ENCODE measurements around the gene AADAC. TPM values are rescaled to one million over a fixed set of nuclear protein-coding genes. Genes with fewer than 3 reads are reported as not detected.
"Not testable (repeated sequence)": the region's sequence is repeated elsewhere in the genome, so short reads cannot be mapped to it uniquely, and the experiment has no call there.

AADAC gene
- under 1 TPM; 0.11 to 0.18 (median 0.13) TPM for total RNA-seq

GRCh38 chr3:151813799-151814198 is at the start of gene AADAC:
Gene AADAC, plus strand, starts transcription at chr3:151814116. Its CDS starts 47 bp downstream, at chr3:151814163.
- no peak for ATAC-seq
- H3K9me3 Mint-ChIP-seq, result peaks cover 1% of the 10 kb centered on the region
- H3K4me3 Mint-ChIP-seq, result no peak within 1 kb of the TSS
- no peak for DNase-seq
- H3K27me3 Mint-ChIP-seq (ENCODE audit: low read depth), result peaks cover 8% of the 10 kb centered on the region
- H3K4me1 Mint-ChIP-seq (ENCODE audit: low read depth), result no peaks in the 10 kb centered on the region
- no peaks in the 10 kb centered on the region for H3K36me3 Mint-ChIP-seq (ENCODE audit: insufficient read depth)

GRCh38 chr3:151764699-151765098 is 49.2 kb upstream of the AADAC start:
- not testable (repeated sequence) for H3K9me3 Mint-ChIP-seq; DNase-seq; H3K4me1 Mint-ChIP-seq (ENCODE audit: low read depth); H3K4me3 Mint-ChIP-seq; H3K27me3 Mint-ChIP-seq (ENCODE audit: low read depth); ATAC-seq; H3K36me3 Mint-ChIP-seq (ENCODE audit: insufficient read depth)

DNA sequence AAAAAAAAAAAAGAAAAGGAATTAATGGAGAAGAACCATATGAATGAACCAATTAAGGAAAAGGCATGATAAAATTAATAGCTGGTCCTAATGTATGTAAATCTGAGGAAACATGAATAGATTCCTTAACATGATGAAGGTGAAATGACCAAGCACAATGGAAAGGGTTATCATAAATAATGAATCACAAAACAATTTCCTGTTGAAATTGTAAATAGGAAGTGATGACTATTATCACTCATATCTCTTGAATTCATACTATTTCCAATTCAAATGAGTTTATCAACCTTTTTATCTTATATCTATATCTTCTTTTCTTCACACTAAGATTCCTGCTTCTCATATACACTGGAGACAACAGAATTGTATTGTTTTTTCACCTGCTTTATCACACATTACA is 48.2 kb upstream of the AADAC start:
- H3K27me3 Mint-ChIP-seq (ENCODE audit: low read depth), result no peaks in the 10 kb centered on the region
- no peak for ATAC-seq
- H3K4me3 Mint-ChIP-seq, result no peak overlapping the region
- H3K4me1 Mint-ChIP-seq (ENCODE audit: low read depth), result no peaks in the 10 kb centered on the region
- H3K9me3 Mint-ChIP-seq, result no peaks in the 10 kb centered on the region
- DNase-seq, result no peak
- no peaks in the 10 kb centered on the region for H3K36me3 Mint-ChIP-seq (ENCODE audit: insufficient read depth)

DNA sequence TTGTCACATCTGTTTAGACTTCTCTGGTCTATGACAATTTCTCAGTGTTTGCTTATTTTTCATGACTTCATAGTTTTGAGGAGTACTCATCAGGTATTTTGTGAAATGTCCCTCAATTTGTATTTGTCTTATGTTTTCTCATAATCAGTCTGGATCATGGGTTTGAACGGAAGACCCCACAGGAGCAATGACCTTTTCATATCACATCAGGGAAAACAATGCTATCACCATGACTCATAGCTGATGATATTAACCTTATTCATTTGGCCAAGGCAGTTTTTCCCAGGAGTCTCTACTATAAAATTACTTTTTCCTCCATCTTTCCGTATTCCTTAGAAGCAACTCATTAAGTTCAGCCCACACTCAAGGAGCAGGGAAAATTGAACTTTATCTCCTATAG is 47.5 kb upstream of the AADAC start:
- no peak for ATAC-seq
- H3K4me1 Mint-ChIP-seq (ENCODE audit: low read depth), result no peaks in the 10 kb centered on the region
- H3K9me3 Mint-ChIP-seq, result no peaks in the 10 kb centered on the region

DNA sequence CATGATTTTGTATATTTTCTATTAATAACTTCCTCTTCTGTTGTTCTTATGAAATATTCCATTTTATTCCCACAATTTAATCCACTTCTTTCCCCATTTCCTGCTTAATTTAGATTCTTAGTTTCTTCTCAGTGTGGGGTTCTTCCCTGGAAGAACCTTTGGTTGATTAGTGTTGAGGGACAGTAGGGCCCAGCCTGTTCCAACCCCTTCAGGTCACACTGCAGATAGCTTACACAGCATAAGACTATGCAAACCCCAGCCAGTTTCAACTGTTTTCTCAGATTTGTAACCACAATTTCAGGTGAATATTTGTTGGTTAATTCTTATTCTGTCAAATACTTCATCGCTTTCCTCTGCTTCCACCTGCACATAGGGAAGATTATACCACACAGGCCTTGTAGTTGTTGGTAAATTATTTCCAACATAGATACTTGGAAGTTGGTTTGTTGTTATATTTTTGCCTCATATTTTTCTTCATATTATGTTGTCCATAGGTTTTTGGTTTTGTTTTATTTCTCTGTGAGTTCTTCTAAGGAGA is 45.5 kb upstream of the AADAC start:
- no peaks in the 10 kb centered on the region for H3K36me3 Mint-ChIP-seq (ENCODE audit: insufficient read depth)
- no peak overlapping the region for H3K4me3 Mint-ChIP-seq
- ATAC-seq (no peak), DNase-seq (no peak)
- no peaks in the 10 kb centered on the region for H3K9me3 Mint-ChIP-seq
- no peaks in the 10 kb centered on the region for H3K4me1 Mint-ChIP-seq (ENCODE audit: low read depth)
- no peaks in the 10 kb centered on the region for H3K27me3 Mint-ChIP-seq (ENCODE audit: low read depth)

More for the DNA sequence above, 47.5 kb upstream of the AADAC start:
- DNase-seq, result no peak
- no peaks in the 10 kb centered on the region for H3K27me3 Mint-ChIP-seq (ENCODE audit: low read depth)
- H3K4me3 Mint-ChIP-seq, result no peak overlapping the region
- no peaks in the 10 kb centered on the region for H3K36me3 Mint-ChIP-seq (ENCODE audit: insufficient read depth)

- no peaks in the 10 kb centered on the region for H3K4me1 Mint-ChIP-seq (ENCODE audit: low read depth)
- no peaks in the 10 kb centered on the region for H3K36me3 Mint-ChIP-seq (ENCODE audit: insufficient read depth)
Observed at GRCh38 chr3:151769175-151769574, 44.7 kb upstream of the AADAC start.

GRCh38 chr3:151770956-151771355 is 43.0 kb upstream of the AADAC start:
- no peaks in the 10 kb centered on the region for H3K4me1 Mint-ChIP-seq (ENCODE audit: low read depth)
- no peaks in the 10 kb centered on the region for H3K36me3 Mint-ChIP-seq (ENCODE audit: insufficient read depth)
- no peak for ATAC-seq
- H3K4me3 Mint-ChIP-seq, result no peak overlapping the region
- no peak for DNase-seq
- peaks cover 8% of the 10 kb centered on the region for H3K27me3 Mint-ChIP-seq (ENCODE audit: low read depth)
- no peaks in the 10 kb centered on the region for H3K9me3 Mint-ChIP-seq

More at GRCh38 chr3:151769175-151769574, 44.7 kb upstream of the AADAC start:
- Mint-ChIP-seq H3K4me3 (no peak overlapping the region), H3K9me3 (no peaks in the 10 kb centered on the region), H3K27me3 (ENCODE audit: low read depth) (peaks cover 4% of the 10 kb centered on the region)
- ATAC-seq (no peak), DNase-seq (no peak)

DNA sequence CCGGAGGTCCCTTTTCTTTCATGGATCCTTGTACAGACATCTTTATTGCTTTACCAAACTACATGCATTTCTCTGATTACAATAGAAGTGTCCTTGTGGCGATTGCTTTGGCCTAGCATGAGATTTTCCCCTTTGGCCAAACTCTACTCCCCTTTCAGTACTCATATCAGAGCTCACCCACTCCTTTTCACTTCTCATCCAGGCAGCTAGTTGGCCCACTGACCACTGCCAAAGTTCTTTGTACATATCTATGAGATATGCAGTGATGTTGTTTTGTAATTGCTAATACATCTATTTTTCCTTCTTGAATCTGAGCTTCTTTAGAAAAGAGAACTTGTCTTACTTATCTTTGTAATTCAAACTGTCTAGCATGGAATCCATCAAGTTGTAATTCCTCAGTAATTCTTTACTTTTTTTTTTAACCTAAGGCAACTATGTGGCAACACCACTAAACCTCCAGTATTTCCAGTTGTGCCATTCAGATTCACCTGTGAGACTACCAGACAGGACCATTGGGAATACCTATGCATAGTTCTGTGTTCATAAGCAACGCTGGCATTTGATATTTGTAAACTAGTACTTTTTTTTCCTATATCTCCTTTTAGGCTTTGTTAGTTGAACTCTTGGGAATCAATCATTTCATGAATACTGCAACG is 41.0 kb upstream of the AADAC start:
- ATAC-seq (no peak), DNase-seq (no peak)
- Mint-ChIP-seq H3K36me3 (ENCODE audit: insufficient read depth) (no peaks in the 10 kb centered on the region), H3K4me1 (ENCODE audit: low read depth) (no peaks in the 10 kb centered on the region), H3K4me3 (no peak overlapping the region), H3K9me3 (no peaks in the 10 kb centered on the region), H3K27me3 (ENCODE audit: low read depth) (peaks cover 8% of the 10 kb centered on the region)

DNA sequence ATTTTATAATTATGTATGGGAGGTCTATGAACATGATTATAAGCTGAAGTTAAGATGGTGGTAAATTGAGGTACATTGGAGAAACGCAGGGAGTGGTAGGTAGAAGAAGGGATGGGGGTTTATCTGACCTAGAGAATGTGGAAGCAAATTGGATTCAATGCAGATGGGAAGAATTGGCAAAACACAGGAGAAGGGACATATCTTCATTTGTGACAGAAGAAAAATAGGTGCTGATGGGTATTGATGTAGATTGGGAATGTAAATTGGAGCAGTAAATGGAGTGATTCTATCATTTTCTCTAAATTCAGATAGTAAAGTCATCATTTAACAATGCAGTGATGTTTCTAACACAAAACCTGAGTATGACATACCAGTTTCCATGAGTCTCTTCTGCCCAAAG is 39.7 kb upstream of the AADAC start:
- H3K4me3 Mint-ChIP-seq, result no peak overlapping the region
- ATAC-seq (no peak), DNase-seq (no peak)
- H3K9me3 Mint-ChIP-seq, result no peaks in the 10 kb centered on the region
- peaks cover 8% of the 10 kb centered on the region for H3K27me3 Mint-ChIP-seq (ENCODE audit: low read depth)
- no peaks in the 10 kb centered on the region for H3K36me3 Mint-ChIP-seq (ENCODE audit: insufficient read depth)
- no peaks in the 10 kb centered on the region for H3K4me1 Mint-ChIP-seq (ENCODE audit: low read depth)

- H3K4me1 Mint-ChIP-seq (ENCODE audit: low read depth), result no peaks in the 10 kb centered on the region
- no peaks in the 10 kb centered on the region for H3K9me3 Mint-ChIP-seq
- ATAC-seq (no peak), DNase-seq (no peak)
- peaks cover 8% of the 10 kb centered on the region for H3K27me3 Mint-ChIP-seq (ENCODE audit: low read depth)
- H3K4me3 Mint-ChIP-seq, result no peak overlapping the region
- no peaks in the 10 kb centered on the region for H3K36me3 Mint-ChIP-seq (ENCODE audit: insufficient read depth)
Observed at GRCh38 chr3:151774910-151775309, 39.0 kb upstream of the AADAC start.

- Mint-ChIP-seq H3K4me1 (ENCODE audit: low read depth) (no peaks in the 10 kb centered on the region), H3K4me3 (no peak overlapping the region), H3K27me3 (ENCODE audit: low read depth) (peaks cover 8% of the 10 kb centered on the region), H3K9me3 (no peaks in the 10 kb centered on the region), H3K36me3 (ENCODE audit: insufficient read depth) (no peaks in the 10 kb centered on the region)
- ATAC-seq (no peak), DNase-seq (no peak)
Observed at GRCh38 chr3:151775314-151776258, 38.3 kb upstream of the AADAC start.

GRCh38 chr3:151776259-151776740 is 37.6 kb upstream of the AADAC start:
- ATAC-seq (no peak), DNase-seq (no peak)
- H3K9me3 Mint-ChIP-seq, result no peaks in the 10 kb centered on the region
- no peaks in the 10 kb centered on the region for H3K4me1 Mint-ChIP-seq (ENCODE audit: low read depth)
- peaks cover 8% of the 10 kb centered on the region for H3K27me3 Mint-ChIP-seq (ENCODE audit: low read depth)
- H3K4me3 Mint-ChIP-seq, result no peak overlapping the region
- H3K36me3 Mint-ChIP-seq (ENCODE audit: insufficient read depth), result no peaks in the 10 kb centered on the region

GRCh38 chr3:151777880-151778279 is 36.0 kb upstream of the AADAC start:
- no peaks in the 10 kb centered on the region for H3K9me3 Mint-ChIP-seq
- DNase-seq, result no peak
- no peak for ATAC-seq
- H3K36me3 Mint-ChIP-seq (ENCODE audit: insufficient read depth), result no peaks in the 10 kb centered on the region
- H3K4me3 Mint-ChIP-seq, result no peak overlapping the region
- H3K4me1 Mint-ChIP-seq (ENCODE audit: low read depth), result no peaks in the 10 kb centered on the region
- peaks cover 8% of the 10 kb centered on the region for H3K27me3 Mint-ChIP-seq (ENCODE audit: low read depth)

GRCh38 chr3:151787626-151788025 is 26.3 kb upstream of the AADAC start:
- Mint-ChIP-seq H3K36me3 (ENCODE audit: insufficient read depth) (no peaks in the 10 kb centered on the region), H3K27me3 (ENCODE audit: low read depth) (no peaks in the 10 kb centered on the region), H3K9me3 (no peaks in the 10 kb centered on the region), H3K4me3 (no peak overlapping the region), H3K4me1 (ENCODE audit: low read depth) (no peaks in the 10 kb centered on the region)
- no peak for ATAC-seq
- DNase-seq, result no peak
